Fibroblast of pulmonary artery (primary cell): ENCODE measurements around the gene PCDHA6.
"Not testable (repeated sequence)": the region's sequence is repeated elsewhere in the genome, so short reads cannot be mapped to it uniquely, and the experiment has no call there.

ENCODE experiments used
- DNase-seq: peaks from one replicate; pipeline ENCODE4 v3.0.0-alpha.2; 2010; ENCODE audit warnings: low read depth
- H3K4me3 ChIP-seq: replicated peaks from 2 replicates; pipeline ENCODE4 v1.5.1; 2011; ENCODE audit warnings: low read depth, mild to moderate bottlenecking, control low read depth, low read length, moderate library complexity
- CTCF ChIP-seq: IDR thresholded peaks from 2 replicates; pipeline ENCODE4 v1.5.1; 2011; ENCODE audit warnings: mild to moderate bottlenecking, control low read depth, low read length, inconsistent platforms; ENCODE audit errors: missing control alignments

The PCDHA6 gene, protein sequence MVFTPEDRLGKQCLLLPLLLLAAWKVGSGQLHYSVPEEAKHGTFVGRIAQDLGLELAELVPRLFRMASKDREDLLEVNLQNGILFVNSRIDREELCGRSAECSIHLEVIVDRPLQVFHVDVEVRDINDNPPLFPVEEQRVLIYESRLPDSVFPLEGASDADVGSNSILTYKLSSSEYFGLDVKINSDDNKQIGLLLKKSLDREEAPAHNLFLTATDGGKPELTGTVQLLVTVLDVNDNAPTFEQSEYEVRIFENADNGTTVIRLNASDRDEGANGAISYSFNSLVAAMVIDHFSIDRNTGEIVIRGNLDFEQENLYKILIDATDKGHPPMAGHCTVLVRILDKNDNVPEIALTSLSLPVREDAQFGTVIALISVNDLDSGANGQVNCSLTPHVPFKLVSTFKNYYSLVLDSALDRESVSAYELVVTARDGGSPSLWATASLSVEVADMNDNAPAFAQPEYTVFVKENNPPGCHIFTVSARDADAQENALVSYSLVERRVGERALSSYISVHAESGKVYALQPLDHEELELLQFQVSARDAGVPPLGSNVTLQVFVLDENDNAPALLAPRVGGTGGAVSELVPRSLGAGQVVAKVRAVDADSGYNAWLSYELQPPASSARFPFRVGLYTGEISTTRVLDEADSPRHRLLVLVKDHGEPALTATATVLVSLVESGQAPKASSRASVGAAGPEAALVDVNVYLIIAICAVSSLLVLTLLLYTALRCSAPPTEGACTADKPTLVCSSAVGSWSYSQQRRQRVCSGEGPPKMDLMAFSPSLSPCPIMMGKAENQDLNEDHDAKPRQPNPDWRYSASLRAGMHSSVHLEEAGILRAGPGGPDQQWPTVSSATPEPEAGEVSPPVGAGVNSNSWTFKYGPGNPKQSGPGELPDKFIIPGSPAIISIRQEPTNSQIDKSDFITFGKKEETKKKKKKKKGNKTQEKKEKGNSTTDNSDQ

DNA sequence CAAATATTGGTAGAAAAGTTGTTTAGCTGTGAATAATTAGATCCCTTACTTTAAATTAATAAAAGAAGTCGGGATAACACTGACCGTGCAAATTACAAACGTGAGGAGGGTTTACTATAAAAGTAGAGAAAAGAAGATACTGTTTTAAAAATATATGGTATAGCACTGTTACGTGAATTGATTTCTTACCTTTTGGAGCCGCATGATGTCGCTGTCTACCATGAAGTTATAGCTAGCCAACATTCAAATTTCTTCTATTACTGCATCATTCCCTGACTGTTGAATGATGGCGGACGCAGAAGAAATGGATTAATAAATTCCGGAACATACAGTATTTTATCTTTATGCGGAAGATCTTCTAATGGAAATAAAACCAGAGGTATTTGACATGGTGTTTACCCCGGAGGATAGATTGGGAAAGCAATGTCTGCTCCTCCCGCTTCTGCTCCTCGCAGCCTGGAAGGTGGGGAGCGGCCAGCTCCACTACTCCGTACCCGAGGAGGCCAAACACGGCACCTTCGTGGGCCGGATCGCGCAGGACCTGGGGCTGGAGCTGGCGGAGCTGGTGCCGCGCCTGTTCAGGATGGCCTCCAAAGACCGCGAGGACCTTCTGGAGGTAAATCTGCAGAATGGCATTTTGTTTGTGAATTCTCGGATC is at the start of gene PCDHA6:
Gene PCDHA6, plus strand, starts transcription at position 257 of the 658 bp plus-strand sequence. Its CDS starts 132 bp downstream, at position 389.
- TF ChIP-seq CTCF: no peak
- H3K4me3 ChIP-seq: peak within 1 kb of the TSS; percentile 12
- DNase-seq: peak; percentile 7

DNA sequence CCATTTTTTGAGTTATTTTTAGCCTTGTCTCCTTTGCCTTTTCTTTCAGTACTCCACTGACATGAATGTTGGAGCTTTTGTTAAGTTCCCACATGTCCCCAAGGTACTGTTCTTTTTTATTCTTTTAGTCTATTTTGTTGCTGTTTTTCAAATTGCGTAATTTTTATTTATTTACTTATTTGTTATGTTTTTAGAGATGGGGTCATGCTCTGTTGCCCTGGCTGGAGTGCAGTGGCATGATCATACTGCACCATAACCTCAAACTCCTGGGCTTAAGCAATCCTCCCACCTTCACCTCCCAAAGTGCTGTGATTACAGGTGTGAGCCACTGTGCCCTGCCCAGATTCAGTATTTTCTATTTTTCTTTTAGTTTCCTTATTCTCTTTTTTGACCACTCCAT is 47.2 kb upstream of the PCDHA6 start:
- no peak for TF ChIP-seq CTCF
- no peak for DNase-seq
- no peak overlapping the region for H3K4me3 ChIP-seq

- no peak within 1 kb of the TSS for H3K4me3 ChIP-seq
- TF ChIP-seq CTCF: no peak
- no peak for DNase-seq
Measured at GRCh38 chr5:140785905-140786686, 41.7 kb upstream of the PCDHA6 start, which contains the start of gene PCDHA1. PCDHA1 (plus strand) TSS chr5:140786140.

DNA sequence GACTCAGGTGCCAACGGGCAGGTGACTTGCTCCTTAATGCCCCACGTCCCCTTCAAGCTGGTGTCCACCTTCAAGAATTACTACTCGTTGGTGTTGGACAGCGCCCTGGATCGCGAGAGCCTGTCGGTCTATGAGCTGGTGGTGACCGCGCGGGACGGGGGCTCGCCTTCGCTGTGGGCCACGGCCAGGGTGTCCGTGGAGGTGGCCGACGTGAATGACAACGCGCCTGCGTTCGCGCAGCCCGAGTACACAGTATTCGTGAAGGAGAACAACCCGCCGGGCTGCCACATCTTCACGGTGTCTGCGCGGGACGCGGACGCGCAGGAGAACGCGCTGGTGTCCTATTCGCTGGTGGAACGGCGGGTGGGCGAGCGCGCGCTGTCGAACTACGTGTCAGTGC is 40.3 kb upstream of the PCDHA6 start:
- not testable (repeated sequence) for DNase-seq, H3K4me3 ChIP-seq

DNA sequence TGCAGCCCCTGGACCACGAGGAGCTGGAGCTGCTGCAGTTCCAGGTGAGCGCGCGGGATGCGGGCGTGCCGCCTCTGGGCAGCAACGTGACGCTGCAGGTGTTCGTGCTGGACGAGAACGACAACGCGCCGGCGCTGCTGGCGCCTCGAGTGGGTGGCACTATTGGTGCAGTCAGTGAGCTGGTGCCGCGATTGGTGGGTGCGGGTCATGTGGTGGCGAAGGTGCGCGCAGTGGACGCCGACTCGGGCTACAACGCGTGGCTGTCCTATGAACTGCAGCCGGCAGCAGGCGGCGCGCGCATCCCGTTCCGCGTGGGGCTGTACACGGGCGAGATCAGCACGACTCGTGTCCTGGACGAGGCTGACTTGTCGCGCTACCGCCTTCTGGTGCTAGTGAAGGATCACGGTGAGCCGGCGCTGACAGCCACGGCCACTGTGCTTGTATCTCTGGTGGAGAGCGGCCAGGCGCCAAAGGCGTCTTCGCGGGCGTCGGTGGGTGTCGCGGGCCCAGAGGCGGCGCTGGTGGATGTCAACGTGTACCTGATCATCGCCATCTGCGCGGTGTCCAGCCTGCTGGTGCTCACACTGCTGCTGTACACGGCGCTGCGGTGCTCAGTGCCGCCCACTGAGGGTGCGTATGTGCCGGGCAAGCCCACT is 39.8 kb upstream of the PCDHA6 start:
- H3K4me3 ChIP-seq, DNase-seq: not testable (repeated sequence)

- H3K4me3 ChIP-seq: no peak overlapping the region
- no peak for DNase-seq
- no peak for TF ChIP-seq CTCF
Measured at GRCh38 chr5:140791089-140791488, 36.7 kb upstream of the PCDHA6 start.
